ENCODE results near the gene MUC2. TPM values are rescaled to one million over a fixed set of nuclear protein-coding genes. Genes with fewer than 3 reads are reported as not detected.

Gene MUC2
- total and polyA plus RNA-seq, 2 experiments from 2014 or later, result not detected

GRCh38 chr11:1038921-1039320 is 35.8 kb upstream of the MUC2 start:
- H3K4me1 ChIP-seq (ENCODE audit: insufficient read depth), result no peaks in the 10 kb centered on the region
- Mint-ChIP-seq H3K27me3 (ENCODE audit: insufficient read depth, low read depth, poor library complexity) (peaks cover 7% of the 10 kb centered on the region), H3K36me3 (ENCODE audit: low read depth) (no peaks in the 10 kb centered on the region; the same call in 2 of the 3 replicates), H3K4me1 (no peaks in the 10 kb centered on the region), H3K4me3 (no peak overlapping the region), H3K9me3 (peaks cover under 1% of the 10 kb centered on the region; the same call in 1 of the 3 replicates), H3K27ac (peak overlapping the region; percentile 80)
- H3K36me3 ChIP-seq (ENCODE audit: insufficient read depth), result no peaks in the 10 kb centered on the region
- H2AFZ ChIP-seq, result no peak overlapping the region
- no peak overlapping the region for H3K4me3 ChIP-seq
- TF ChIP-seq EZH2 (IDR thresholded peaks at IDR 0.05; ENCODE audit: low read depth, unreplicated experiment), result no peak
- no peak for TF ChIP-seq REST (IDR thresholded peaks at IDR 0.05; ENCODE audit: unreplicated experiment)
- no peak for TF ChIP-seq EZH2phosphoT487 (IDR thresholded peaks at IDR 0.05; ENCODE audit: unreplicated experiment)
- no peak for TF ChIP-seq POLR2AphosphoS5 (IDR thresholded peaks at IDR 0.05; ENCODE audit: low read depth)
- TF ChIP-seq NANOG (IDR thresholded peaks at IDR 0.05; ENCODE audit: borderline replicate concordance), result no peak
- no peak for TF ChIP-seq ZNF114 (CRISPR knock-in tag; IDR thresholded peaks at IDR 0.05)
- TF ChIP-seq ZNF462 (CRISPR knock-in tag; IDR thresholded peaks at IDR 0.05), result no peak
- no peak for TF ChIP-seq JUNB (IDR thresholded peaks at IDR 0.05; ENCODE audit: unreplicated experiment)
- TF ChIP-seq STAT1 (IDR thresholded peaks at IDR 0.05; ENCODE audit: unreplicated experiment), result no peak
- no peak for TF ChIP-seq CTCF (conservative IDR thresholded peaks at IDR 0.05; ENCODE audit: low read depth in 2 of 2)
- no peak for TF ChIP-seq CREB1 (CRISPR knock-in tag; IDR thresholded peaks at IDR 0.05; ENCODE audit: low read depth)
- no peak for TF ChIP-seq ETS1 (IDR thresholded peaks at IDR 0.05)
- no peak for TF ChIP-seq ZNF331 (CRISPR knock-in tag; IDR thresholded peaks at IDR 0.05; ENCODE audit: low read depth)
- no peaks in the 10 kb centered on the region for H3F3A ChIP-seq (replicated peaks; ENCODE audit: low read depth)
- H3K79me2 ChIP-seq (replicated peaks; ENCODE audit: insufficient read depth), result no peaks in the 10 kb centered on the region
- H4K20me1 ChIP-seq (replicated peaks; ENCODE audit: insufficient read depth), result no peaks in the 10 kb centered on the region
- no peak for ATAC-seq
- no peaks in the 10 kb centered on the region for H3K9me2 ChIP-seq (ENCODE audit: insufficient read depth)
- no peak overlapping the region for H3K27ac ChIP-seq (ENCODE audit: low read depth)
- no peaks in the 10 kb centered on the region for H3K27me3 ChIP-seq (ENCODE audit: insufficient read depth)
- H3K4me2 ChIP-seq, result no peak overlapping the region
- DNase-seq (ENCODE audit: low spot score), result no peak
